Testis (tissue), 3 donors: Measurements from ENCODE around the gene WFDC1. TPM values are rescaled to one million over a fixed set of nuclear protein-coding genes. Genes with fewer than 3 reads are reported as not detected.

ENCODE experiments used
- DNase-seq: peaks from one replicate; pipeline ENCODE4 v3.0.0-alpha.2; 2019
- H3K27ac ChIP-seq, 2 donors: fragments of 200-600 bp; sonication (generic); one replicate each; pipeline ENCODE4 v1.5.1; 2019
- H3K27me3 ChIP-seq: fragments of 200-600 bp; sonication (generic); one replicate; pipeline ENCODE4 v1.5.1; 2019
- H3K36me3 ChIP-seq: fragments of 200-600 bp; sonication (generic); one replicate; pipeline ENCODE4 v1.5.1; 2017; ENCODE audit warnings: low read depth; ENCODE audit errors: missing control alignments
- H3K4me1 ChIP-seq: fragments of 200-600 bp; sonication (generic); one replicate; pipeline ENCODE4 v1.5.1; 2019
- H3K4me3 ChIP-seq, 2 donors: fragments of 200-600 bp; sonication (generic); one replicate each; pipeline ENCODE4 v1.5.1; 2017 to 2019
- H3K9me3 ChIP-seq: fragments of 200-600 bp; sonication (generic); one replicate; pipeline ENCODE4 v1.5.1; 2017
- CTCF ChIP-seq, 3 experiments: fragments of 450-650 bp in 2 of 3; fragments of 200-600 bp in 1 of 3; sonication (generic) in 1 of 3; IDR thresholded peaks; one replicate each; pipeline ENCODE4 v1.5.1; 2016 to 2019; ENCODE audit warnings: antibody characterized with exemption in 3 of 3, mild to moderate bottlenecking in 2 of 3, moderate library complexity in 1 of 3
- POLR2A ChIP-seq: fragments of 450-650 bp; IDR thresholded peaks from one replicate; pipeline ENCODE4 v1.6.1; 2017; ENCODE audit warnings: antibody characterized with exemption, mild to moderate bottlenecking, moderate library complexity
- WGBS, 2 donors: methylation state at CpG; one replicate each; pipeline ENCODE4 v1.1.5; 2018; 5-methylcytosine and 5-hydroxymethylcytosine counted together
- intact Hi-C: fragments of 100-400 bp; cut with DNase I; formaldehyde crosslinking; loops from one replicate; pipeline ENCODE4 v1.15.1; 2023; ENCODE audit warnings: low total_unique reads
- polyA plus RNA-seq: library from polyadenylated mRNA; stranded (reverse); fragments of 350-450 nt; fragmentation: Illumina TruSeq; extraction: RNeasy Lipid Tissue Mini Kit (QIAGEN cat#74804); gene quantifications from one replicate; pipeline ENCODE4 v1.2.3, GENCODE V29; 2014; ENCODE audit warnings: low read depth, low replicate concordance; ENCODE audit not compliant: insufficient read depth
- total RNA-seq, 2 donors: library from RNA; depleted of rRNA; stranded (reverse); fragments of >200 nt; gene quantifications; one replicate each; pipeline ENCODE4 v1.2.3, GENCODE V29; 2016

The WFDC1 gene
- total and polyA plus RNA-seq, 3 donors from 2014 or later: 16.4 to 23.5 (median 18.9) TPM

- no peak for TF ChIP-seq POLR2A
- TF ChIP-seq CTCF (IDR thresholded peaks at IDR 0.05): no peak
- intact Hi-C loops: loop anchor here (10.0 kb wide), 1 partner anchor 209 kb away; no protein-coding TSS in a partner anchor
- 92 to 94% methylated on average over 6 of the region's 6 CpGs for WGBS, 2 donors
These were observed 19.0 kb upstream of the WFDC1 start for GRCh38 chr16:84275585-84276151.

GRCh38 chr16:84277244-84277823 is 17.3 kb upstream of the WFDC1 start:
- Histone ChIP-seq H3K4me1 (no peaks in the 10 kb centered on the region), H3K27ac (no peak overlapping the region), H3K36me3 (no peaks in the 10 kb centered on the region), H3K27me3 (no peaks in the 10 kb centered on the region), H3K4me3 (no peak overlapping the region), H3K9me3 (no peaks in the 10 kb centered on the region)
- intact Hi-C loops: loop anchor here (10.0 kb wide), 1 partner anchor 207 kb away; no protein-coding TSS in a partner anchor
- TF ChIP-seq POLR2A (no peak), CTCF (IDR thresholded peaks at IDR 0.05) (peak; percentile 77 to 89 (median 77))
- WGBS, 2 donors: 41 to 44% methylated on average over 10 of the region's 10 CpGs
- peak; percentile 83 for DNase-seq

More at GRCh38 chr16:84275585-84276151, 19.0 kb upstream of the WFDC1 start:
- Histone ChIP-seq H3K9me3 (no peaks in the 10 kb centered on the region), H3K36me3 (no peaks in the 10 kb centered on the region), H3K4me3 (no peak overlapping the region), H3K27me3 (no peaks in the 10 kb centered on the region), H3K27ac (no peak overlapping the region), H3K4me1 (no peaks in the 10 kb centered on the region)
- DNase-seq: no peak

- intact Hi-C loops: loop anchor here (10.0 kb wide), 1 partner anchor 206 kb away; no protein-coding TSS in a partner anchor
- H3K27ac ChIP-seq: no peak overlapping the region
- no peak for TF ChIP-seq POLR2A
- TF ChIP-seq CTCF (IDR thresholded peaks at IDR 0.05): no peak
- no peak for DNase-seq
- WGBS, 2 donors: 82 to 84% methylated on average over 12 of the region's 12 CpGs
- no peaks in the 10 kb centered on the region for H3K9me3 ChIP-seq
- H3K4me3 ChIP-seq: no peak overlapping the region
- H3K27me3 ChIP-seq: no peaks in the 10 kb centered on the region
- H3K36me3 ChIP-seq: no peaks in the 10 kb centered on the region
- H3K4me1 ChIP-seq: peaks cover 3% of the 10 kb centered on the region
These were observed 16.3 kb upstream of the WFDC1 start for GRCh38 chr16:84278333-84278732.

GRCh38 chr16:84278968-84279367 is 15.7 kb upstream of the WFDC1 start:
- WGBS, 2 donors: 66 to 74% methylated on average over 6 of the region's 6 CpGs
- intact Hi-C loops: loop anchor here (10.0 kb wide), 1 partner anchor 206 kb away; no protein-coding TSS in a partner anchor
- DNase-seq: no peak

GRCh38 chr16:84279881-84280280 is 14.8 kb upstream of the WFDC1 start:
- H3K36me3 ChIP-seq: no peaks in the 10 kb centered on the region
- H3K27me3 ChIP-seq: no peaks in the 10 kb centered on the region
- no peak overlapping the region for H3K27ac ChIP-seq
- DNase-seq: no peak
- H3K4me3 ChIP-seq: no peak overlapping the region
- intact Hi-C loops: loop anchor here (10.0 kb wide), 1 partner anchor 205 kb away; no protein-coding TSS in a partner anchor
- TF ChIP-seq POLR2A (no peak), CTCF (IDR thresholded peaks at IDR 0.05) (no peak)
- WGBS, 2 donors: 78 to 91% methylated on average over 12 of the region's 12 CpGs
- H3K9me3 ChIP-seq: no peaks in the 10 kb centered on the region
- H3K4me1 ChIP-seq: peaks cover 11% of the 10 kb centered on the region

More at GRCh38 chr16:84278968-84279367, 15.7 kb upstream of the WFDC1 start:
- Histone ChIP-seq H3K27me3 (no peaks in the 10 kb centered on the region), H3K9me3 (no peaks in the 10 kb centered on the region), H3K4me1 (peaks cover 6% of the 10 kb centered on the region), H3K27ac (no peak overlapping the region), H3K4me3 (no peak overlapping the region), H3K36me3 (no peaks in the 10 kb centered on the region)
- TF ChIP-seq POLR2A: no peak
